H1 (cell line): ENCODE results near the gene ZNF556. TPM values are rescaled to one million over a fixed set of nuclear protein-coding genes. Genes with fewer than 3 reads are reported as not detected.

ENCODE experiments used
- CTCF ChIA-PET: fragments of 300-600 bp; sonication (Branson Sonifier 250); formaldehyde crosslinking; loops from one replicate; lab custom pipeline; 2021; ENCODE audit not compliant: partially characterized antibody; lab: Charles Lee
- POLR2A ChIA-PET: fragments of 300-600 bp; sonication (Branson Sonifier 250); formaldehyde crosslinking; loops from one replicate; lab custom pipeline; 2021; ENCODE audit warnings: inconsistent platforms; ENCODE audit not compliant: partially characterized antibody; lab: Charles Lee
- DNase-seq, 2 experiments: peaks; one replicate each; pipeline versions ENCODE4 v3.0.0 to v3.0.0-alpha.2; 2010 to 2022; ENCODE audit warnings: low spot score in 2 of 2, low read depth in 1 of 2, mixed read lengths in 1 of 2
- FAIRE-seq: peaks from 2 replicates; lab custom pipeline; 2011; peaks lifted over from hg19 to GRCh38; lab: Jason Lieb, UNC
- H2AFZ ChIP-seq: 2 replicates; pipeline ENCODE4 v1.8.1; 2012; ENCODE audit warnings: low read length, inconsistent platforms
- H2AK5ac ChIP-seq: 2 replicates; pipeline ENCODE4 v1.6.1; 2013; ENCODE audit warnings: low read depth, low read length
- H2BK120ac ChIP-seq: replicated peaks from 2 replicates; pipeline ENCODE3; 2013; ENCODE audit warnings: low read depth, low read length, inconsistent platforms
- H2BK12ac ChIP-seq: 2 replicates; pipeline ENCODE4 v1.6.1; 2013; ENCODE audit warnings: low read depth, low read length
- H2BK15ac ChIP-seq: 2 replicates; pipeline ENCODE4 v1.6.1; 2013; ENCODE audit warnings: low read length
- H2BK20ac ChIP-seq: 2 replicates; pipeline ENCODE4 v1.6.1; 2013; ENCODE audit warnings: low read length
- H2BK5ac ChIP-seq: 2 replicates; pipeline ENCODE4 v1.6.1; 2013; ENCODE audit warnings: low read depth, low read length
- H3K14ac ChIP-seq: 2 replicates; pipeline ENCODE4 v1.6.1; 2013; ENCODE audit warnings: inconsistent platforms; ENCODE audit not compliant: insufficient read length
- H3K18ac ChIP-seq: 2 replicates; pipeline ENCODE4 v1.6.1; 2013; ENCODE audit warnings: low read length; ENCODE audit errors: extremely low read depth
- H3K23ac ChIP-seq: 2 replicates; pipeline ENCODE4 v1.6.1; 2013; ENCODE audit warnings: inconsistent platforms; ENCODE audit not compliant: insufficient read length
- H3K23me2 ChIP-seq: 2 replicates; pipeline ENCODE4 v1.6.1; 2013; ENCODE audit warnings: low read depth, low read length
- H3K27ac ChIP-seq: 2 replicates; pipeline ENCODE4 v1.6.1; 2011; ENCODE audit warnings: low read depth, low read length, inconsistent platforms
- H3K27me3 ChIP-seq, 4 experiments: replicated peaks in 1 of 4; 1 replicate in 1 of 4; 2 replicates in 3 of 4; pipeline versions ENCODE4 v1.6.1 to v1.8.1; 2011 to 2013; ENCODE audit warnings: low read length in 3 of 4, mild to moderate bottlenecking in 3 of 4, inconsistent platforms in 2 of 4, mixed read lengths in 2 of 4, moderate library complexity in 1 of 4; ENCODE audit not compliant: control insufficient read depth in 3 of 4, insufficient read depth in 3 of 4; ENCODE audit errors: extremely low read depth in 1 of 4
- H3K36me3 ChIP-seq, 4 experiments: 2 replicates each; pipeline versions ENCODE4 v1.6.1 to v1.8.1; 2011 to 2013; ENCODE audit warnings: mild to moderate bottlenecking in 4 of 4, low read length in 3 of 4, moderate library complexity in 2 of 4, control low read depth in 1 of 4, inconsistent platforms in 1 of 4; ENCODE audit not compliant: insufficient read depth in 4 of 4, control insufficient read depth in 2 of 4
- H3K4ac ChIP-seq: replicated peaks from 2 replicates; pipeline ENCODE3; 2013; ENCODE audit warnings: low read length, low read depth, mixed read lengths, inconsistent platforms; ENCODE audit not compliant: insufficient read length
- H3K4me1 ChIP-seq, 4 experiments: replicated peaks in 1 of 4; 1 replicate in 1 of 4; 2 replicates in 3 of 4; pipeline versions ENCODE4 v1.6.1 to v1.8.1; 2011 to 2013; ENCODE audit warnings: low read length in 3 of 4, inconsistent platforms in 2 of 4, mixed read lengths in 1 of 4; ENCODE audit not compliant: insufficient read depth in 4 of 4, control insufficient read depth in 3 of 4
- H3K4me2 ChIP-seq, 2 experiments: 2 replicates each; pipeline versions ENCODE4 v1.6.1 to v1.8.1; 2011 to 2013; ENCODE audit warnings: low read depth in 2 of 2, low read length in 2 of 2, control low read depth in 1 of 2, inconsistent platforms in 1 of 2, mild to moderate bottlenecking in 1 of 2; ENCODE audit not compliant: insufficient read depth in 1 of 2
- H3K4me3 ChIP-seq, 4 experiments: fragments of 200-600, 300-600 bp in 1 of 4; sonication (generic), shearing (Covaris generic), sonication (Bioruptor Twin) in 1 of 4; 2 replicates each; pipeline versions ENCODE4 v1.5.1 to v1.8.1; 2011 to 2016; ENCODE audit warnings: low read length in 4 of 4, low read depth in 3 of 4, control low read depth in 2 of 4, inconsistent platforms in 2 of 4, mild to moderate bottlenecking in 2 of 4, mixed read lengths in 1 of 4, moderate library complexity in 1 of 4; ENCODE audit not compliant: insufficient read depth in 2 of 4; ENCODE audit errors: extremely low read depth in 1 of 4
- H3K56ac ChIP-seq: replicated peaks from 2 replicates; pipeline ENCODE3; 2013; ENCODE audit warnings: low read depth, mild to moderate bottlenecking, mixed read lengths, low read length, inconsistent platforms; ENCODE audit not compliant: insufficient read length
- H3K79me1 ChIP-seq: 2 replicates; pipeline ENCODE4 v1.6.1; 2013; ENCODE audit warnings: low read depth, low read length, control low read depth
- H3K79me2 ChIP-seq, 2 experiments: 2 replicates each; pipeline versions ENCODE4 v1.6.1 to v1.8.1; 2012 to 2013; ENCODE audit warnings: low read length in 2 of 2, mild to moderate bottlenecking in 2 of 2, inconsistent platforms in 1 of 2; ENCODE audit not compliant: insufficient read depth in 2 of 2, control insufficient read depth in 1 of 2
- H3K9ac ChIP-seq, 4 experiments: replicated peaks in 1 of 4; 1 replicate in 1 of 4; 2 replicates in 3 of 4; pipeline versions ENCODE4 v1.6.1 to v1.8.1; 2011 to 2013; ENCODE audit warnings: low read depth in 3 of 4, low read length in 3 of 4, control low read depth in 2 of 4, mild to moderate bottlenecking in 2 of 4, moderate library complexity in 2 of 4, inconsistent platforms in 1 of 4; ENCODE audit errors: extremely low read depth in 1 of 4
- H3K9me3 ChIP-seq, 2 experiments: 2 replicates each; pipeline versions ENCODE4 v1.6.1 to v1.8.1; 2012 to 2013; ENCODE audit warnings: mild to moderate bottlenecking in 2 of 2, moderate library complexity in 2 of 2, control low read depth in 1 of 2, inconsistent platforms in 1 of 2, low read depth in 1 of 2, low read length in 1 of 2, mixed read lengths in 1 of 2; ENCODE audit not compliant: insufficient read depth in 2 of 2
- H4K20me1 ChIP-seq, 2 experiments: replicated peaks in 1 of 2; 2 replicates each; pipeline versions ENCODE3 to v1.8.1; 2011 to 2013; ENCODE audit warnings: inconsistent platforms in 2 of 2, low read length in 2 of 2, mild to moderate bottlenecking in 1 of 2; ENCODE audit not compliant: insufficient read depth in 2 of 2, control insufficient read depth in 1 of 2
- H4K5ac ChIP-seq: 2 replicates; pipeline ENCODE4 v1.6.1; 2013; ENCODE audit warnings: low read length, low read depth, mixed read lengths, inconsistent platforms; ENCODE audit not compliant: insufficient read length
- H4K8ac ChIP-seq: 2 replicates; pipeline ENCODE4 v1.8.0; 2013; ENCODE audit warnings: mild to moderate bottlenecking, moderate library complexity, low read length, inconsistent platforms; ENCODE audit not compliant: insufficient read depth; ENCODE audit errors: extremely low read depth
- H4K91ac ChIP-seq: replicated peaks from 2 replicates; pipeline ENCODE3; 2013; ENCODE audit warnings: low read length, mixed read lengths, inconsistent platforms; ENCODE audit not compliant: insufficient read length
- KDM4A ChIP-seq: IDR thresholded peaks from one replicate; pipeline ENCODE4 v1.7.1; 2012; ENCODE audit warnings: low read depth, mild to moderate bottlenecking, moderate library complexity, low read length, inconsistent platforms; ENCODE audit not compliant: severe bottlenecking
- TAF1 ChIP-seq: IDR thresholded peaks from 2 replicates; pipeline ENCODE4 v1.6.1; 2011; ENCODE audit warnings: mild to moderate bottlenecking, low read depth, low read length
- WGBS, 2 experiments: shearing (Covaris generic) in 1 of 2; methylation state at CpG; one replicate each; pipeline versions ENCODE4 v1.1.6 to v1.1.7; 2013 to 2015; ENCODE audit warnings: low lambda C conversion rate in 2 of 2, mixed read lengths in 2 of 2, inconsistent platforms in 1 of 2, low coverage in 1 of 2, missing lambda C conversion rate in 1 of 2; ENCODE audit not compliant: insufficient replicate concordance in 2 of 2, insufficient coverage in 1 of 2, insufficient read length in 1 of 2; ENCODE audit errors: extremely low coverage in 1 of 2, missing lambda C conversion rate in 1 of 2; 5-methylcytosine and 5-hydroxymethylcytosine counted together
- polyA plus RNA-seq, 7 experiments: library from polyadenylated mRNA; depleted of rRNA in 3 of 7; stranded (reverse) in 5 of 7; unstranded in 2 of 7; fragments of >200 nt in 5 of 7; fragments of 200-250 nt in 2 of 7; gene quantifications; 1 replicate in 5 of 7; 2 replicates in 1 of 7; 4 replicates in 1 of 7; pipeline versions ENCODE4 v1.2.1 to v1.2.3, GENCODE V29; 2011 to 2013; ENCODE audit warnings: missing spikeins in 2 of 7, mixed read lengths in 2 of 7
- total RNA-seq: library from RNA; stranded (reverse); fragmentation: NEBNext Ultra II Directional; extraction: Animal tissue kit (Norgen Biotek cat#: 25700); gene quantifications from 2 replicates; pipeline ENCODE4 v1.2.1, GENCODE V29; 2021

The ZNF556 gene
- total and polyA plus RNA-seq, 2 of the 8 experiments (the other 6 are each of a cell fraction or from before 2014, with no cell fraction given): not detected

GRCh38 chr19:2841855-2842574, 25.1 kb upstream of the ZNF556 start:
- no peak overlapping the region for H3K27ac ChIP-seq
- H2BK120ac ChIP-seq: no peak overlapping the region
- no peak overlapping the region for H2AFZ ChIP-seq
- peaks cover 0 to 6% (median 2%) of the 10 kb centered on the region in 4 experiments; a peak in 3 of 7 replicates for H3K27me3 ChIP-seq
- no peak overlapping the region for H3K4ac ChIP-seq
- no peak overlapping the region for H3K23ac ChIP-seq
- TF ChIP-seq TAF1: no peak
- peak; percentile 24 for TF ChIP-seq KDM4A
- H3K4me2 ChIP-seq: peak overlapping the region; percentile 68 to 81
- H2BK5ac ChIP-seq: no peak overlapping the region
- no peak overlapping the region for H2BK12ac ChIP-seq
- ChIA-PET CTCF (interaction anchor here (0.6 to 2.3 kb wide), 8 partner anchors 9 to 126 kb away, joined by 3 to 7 read pairs (median 4); no protein-coding TSS in a partner anchor), POLR2A (interaction anchor here (1.0 to 1.6 kb wide), 2 partner anchors 41 to 118 kb away, joined by 3 to 4 read pairs; no protein-coding TSS in a partner anchor)
- H3K56ac ChIP-seq: no peak overlapping the region
- 42% methylated on average over 11 of the region's 62 CpGs; no CpG with 5 or more reads in 1 of the 2 experiments for WGBS, 2 experiments
- DNase-seq (peak in 1 of 2 experiments; percentile 56), FAIRE-seq (no peak)
- H3K79me2 ChIP-seq: peaks cover 0 to 3% of the 10 kb centered on the region in 2 experiments; a peak in 1 of 4 replicates
- no peaks in the 10 kb centered on the region; the same call in 1 of the 2 replicates for H3K23me2 ChIP-seq
- H2BK15ac ChIP-seq: no peak overlapping the region
- no peaks in the 10 kb centered on the region; the same call in 1 of the 2 replicates for H3K79me1 ChIP-seq
- peak overlapping the region in 1 of 4 experiments; percentile 51; a peak in 1 of 7 replicates for H3K9ac ChIP-seq
- no peak overlapping the region for H3K18ac ChIP-seq
- peaks cover 18 to 29% of the 10 kb centered on the region in 2 experiments; a peak in 3 of 4 replicates for H3K9me3 ChIP-seq
- no peak overlapping the region for H4K91ac ChIP-seq
- H3K4me3 ChIP-seq: peak overlapping the region; percentile 53 to 76 (median 67)
- no peak overlapping the region for H4K5ac ChIP-seq
- H2AK5ac ChIP-seq: no peak overlapping the region
- H3K36me3 ChIP-seq: no peaks in the 10 kb centered on the region
- H3K4me1 ChIP-seq: no peaks in the 10 kb centered on the region; a peak in 3 of 7 replicates
- no peaks in the 10 kb centered on the region for H4K20me1 ChIP-seq
- no peak overlapping the region for H2BK20ac ChIP-seq
- no peak overlapping the region for H3K14ac ChIP-seq
- no peak overlapping the region; the same call in 1 of the 2 replicates for H4K8ac ChIP-seq
